IPS-18a (cell line): Measurements from ENCODE around the gene RFFL.

Experiments
- H3K27ac ChIP-seq: one replicate; pipeline ENCODE4 v1.5.1; 2013; ENCODE audit warnings: low read length
- H3K27me3 ChIP-seq: one replicate; pipeline ENCODE4 v1.6.1; 2013; ENCODE audit warnings: mild to moderate bottlenecking, low read length; ENCODE audit not compliant: control insufficient read depth, insufficient read depth
- H3K36me3 ChIP-seq: one replicate; pipeline ENCODE4 v1.6.1; 2013; ENCODE audit warnings: low read depth, low read length; ENCODE audit not compliant: control insufficient read depth
- H3K4me1 ChIP-seq: one replicate; pipeline ENCODE4 v1.6.1; 2013; ENCODE audit warnings: low read depth, low read length; ENCODE audit not compliant: control insufficient read depth
- H3K4me3 ChIP-seq: one replicate; pipeline ENCODE4 v1.5.1; 2013; ENCODE audit warnings: low read length
- H3K9ac ChIP-seq: one replicate; pipeline ENCODE4 v1.6.1; 2013; ENCODE audit warnings: mild to moderate bottlenecking, low read length, moderate library complexity
- H3K9me3 ChIP-seq: one replicate; pipeline ENCODE4 v1.6.1; 2013; ENCODE audit warnings: low read depth, low read length; ENCODE audit not compliant: control insufficient read depth

RFFL gene

GRCh38 chr17:35019386-35020179 lies 43.9 kb downstream of the RFFL start:
- Histone ChIP-seq H3K9me3 (no peaks in the 10 kb centered on the region), H3K4me3 (no peak overlapping the region), H3K27ac (no peak overlapping the region), H3K9ac (no peak overlapping the region), H3K4me1 (no peaks in the 10 kb centered on the region), H3K27me3 (no peaks in the 10 kb centered on the region), H3K36me3 (no peaks in the 10 kb centered on the region)

- Histone ChIP-seq H3K27ac (no peak overlapping the region), H3K27me3 (no peaks in the 10 kb centered on the region)
Observed at GRCh38 chr17:35018814-35019213, 44.7 kb downstream of the RFFL start.

GRCh38 chr17:35017021-35017420 lies 46.5 kb downstream of the RFFL start:
- H3K27ac ChIP-seq: no peak overlapping the region
- no peak overlapping the region for H3K4me3 ChIP-seq
- H3K9ac ChIP-seq: no peak overlapping the region
- no peaks in the 10 kb centered on the region for H3K27me3 ChIP-seq
- H3K36me3 ChIP-seq: peaks cover 3% of the 10 kb centered on the region
- H3K9me3 ChIP-seq: no peaks in the 10 kb centered on the region
- H3K4me1 ChIP-seq: no peaks in the 10 kb centered on the region

More at GRCh38 chr17:35018814-35019213, 44.7 kb downstream of the RFFL start:
- H3K9ac ChIP-seq: no peak overlapping the region
- peaks cover 3% of the 10 kb centered on the region for H3K36me3 ChIP-seq
- no peaks in the 10 kb centered on the region for H3K9me3 ChIP-seq
- no peak overlapping the region for H3K4me3 ChIP-seq
- H3K4me1 ChIP-seq: no peaks in the 10 kb centered on the region

GRCh38 chr17:35016369-35016768 lies 47.1 kb downstream of the RFFL start:
- H3K36me3 ChIP-seq: peaks cover 3% of the 10 kb centered on the region
- H3K4me3 ChIP-seq: no peak overlapping the region
- no peaks in the 10 kb centered on the region for H3K27me3 ChIP-seq
- no peaks in the 10 kb centered on the region for H3K4me1 ChIP-seq
- no peak overlapping the region for H3K27ac ChIP-seq
- no peak overlapping the region for H3K9ac ChIP-seq
- no peaks in the 10 kb centered on the region for H3K9me3 ChIP-seq

GRCh38 chr17:35011671-35012216 lies 51.8 kb downstream of the RFFL start:
- H3K4me3 ChIP-seq: no peak overlapping the region
- H3K9me3 ChIP-seq: no peaks in the 10 kb centered on the region
- no peak overlapping the region for H3K9ac ChIP-seq
- H3K4me1 ChIP-seq: no peaks in the 10 kb centered on the region
- no peak overlapping the region for H3K27ac ChIP-seq
- H3K27me3 ChIP-seq: no peaks in the 10 kb centered on the region
- peaks cover 28% of the 10 kb centered on the region for H3K36me3 ChIP-seq

- Histone ChIP-seq H3K27ac (no peak overlapping the region), H3K4me3 (no peak overlapping the region), H3K27me3 (no peaks in the 10 kb centered on the region), H3K9ac (no peak overlapping the region), H3K4me1 (no peaks in the 10 kb centered on the region), H3K36me3 (peaks cover 42% of the 10 kb centered on the region), H3K9me3 (no peaks in the 10 kb centered on the region)
Observed at GRCh38 chr17:35010093-35010492, 53.4 kb downstream of the RFFL start.

GRCh38 chr17:35006961-35007360 lies 56.5 kb downstream of the RFFL start:
- H3K27ac ChIP-seq: no peak overlapping the region
- no peaks in the 10 kb centered on the region for H3K9me3 ChIP-seq
- H3K9ac ChIP-seq: no peak overlapping the region
- peaks cover 68% of the 10 kb centered on the region for H3K36me3 ChIP-seq
- H3K27me3 ChIP-seq: no peaks in the 10 kb centered on the region
- no peaks in the 10 kb centered on the region for H3K4me1 ChIP-seq
- no peak overlapping the region for H3K4me3 ChIP-seq

- no peak overlapping the region for H3K4me3 ChIP-seq
- peaks cover 74% of the 10 kb centered on the region for H3K36me3 ChIP-seq
- H3K9me3 ChIP-seq: no peaks in the 10 kb centered on the region
- H3K27me3 ChIP-seq: no peaks in the 10 kb centered on the region
- H3K9ac ChIP-seq: no peak overlapping the region
- no peak overlapping the region for H3K27ac ChIP-seq
- H3K4me1 ChIP-seq: no peaks in the 10 kb centered on the region
Observed at GRCh38 chr17:35006345-35006744, 57.2 kb downstream of the RFFL start.

GRCh38 chr17:35003778-35004177 lies 59.7 kb downstream of the RFFL start:
- no peaks in the 10 kb centered on the region for H3K9me3 ChIP-seq
- no peaks in the 10 kb centered on the region for H3K4me1 ChIP-seq
- no peak overlapping the region for H3K9ac ChIP-seq
- no peak overlapping the region for H3K4me3 ChIP-seq
- H3K27ac ChIP-seq: no peak overlapping the region
- no peaks in the 10 kb centered on the region for H3K27me3 ChIP-seq
- H3K36me3 ChIP-seq: peaks cover 87% of the 10 kb centered on the region

- Histone ChIP-seq H3K27me3 (no peaks in the 10 kb centered on the region), H3K9ac (no peak overlapping the region), H3K36me3 (peaks cover 91% of the 10 kb centered on the region), H3K9me3 (no peaks in the 10 kb centered on the region), H3K27ac (no peak overlapping the region), H3K4me3 (no peak overlapping the region), H3K4me1 (no peaks in the 10 kb centered on the region)
Observed at GRCh38 chr17:35002876-35003551, 60.5 kb downstream of the RFFL start.

GRCh38 chr17:35001549-35001948 lies 62.0 kb downstream of the RFFL start:
- Histone ChIP-seq H3K9me3 (no peaks in the 10 kb centered on the region), H3K27ac (no peak overlapping the region), H3K27me3 (no peaks in the 10 kb centered on the region), H3K4me3 (no peak overlapping the region), H3K9ac (no peak overlapping the region), H3K36me3 (peaks cover 94% of the 10 kb centered on the region), H3K4me1 (no peaks in the 10 kb centered on the region)
